Measurements from ENCODE around the gene TJP3.
"Not testable (repeated sequence)": the region's sequence is repeated elsewhere in the genome, so short reads cannot be mapped to it uniquely, and the experiment has no call there.

The TJP3 gene

GRCh38 chr19:3708207-3708931 lies at the start of gene TJP3:
TSS of gene TJP3 (plus strand) at chr19:3708384. CDS start at chr19:3728433, 20,049 bp downstream.
- no peak for DNase-seq

- no peak for DNase-seq
Measured at GRCh38 chr19:3658870-3659745, 49.1 kb upstream of the TJP3 start.

GRCh38 chr19:3659746-3660112 lies 48.5 kb upstream of the TJP3 start:
- DNase-seq = no peak

GRCh38 chr19:3660493-3661219 lies 47.5 kb upstream of the TJP3 start:
- no peak for DNase-seq

- no peak for DNase-seq
Measured at GRCh38 chr19:3661284-3662238, 46.6 kb upstream of the TJP3 start.

GRCh38 chr19:3663838-3664237 lies 44.3 kb upstream of the TJP3 start:
- DNase-seq = peak; percentile 39

GRCh38 chr19:3664879-3665642 lies 43.1 kb upstream of the TJP3 start:
- DNase-seq = no peak

- DNase-seq = no peak
Measured at GRCh38 chr19:3665681-3666544, 42.3 kb upstream of the TJP3 start.

GRCh38 chr19:3666545-3666856 lies 41.7 kb upstream of the TJP3 start:
- not testable (repeated sequence) for DNase-seq

- DNase-seq = no peak
Measured at GRCh38 chr19:3667037-3667638, 41.0 kb upstream of the TJP3 start.

- DNase-seq = no peak
Measured at GRCh38 chr19:3667766-3668165, 40.4 kb upstream of the TJP3 start.

- DNase-seq = peak; percentile 34
Measured at GRCh38 chr19:3668331-3669081, 39.7 kb upstream of the TJP3 start.

- DNase-seq = no peak
Measured at GRCh38 chr19:3669082-3669946, 38.9 kb upstream of the TJP3 start.

GRCh38 chr19:3669947-3670795 lies 38.0 kb upstream of the TJP3 start:
- DNase-seq = peak; percentile 80

GRCh38 chr19:3670796-3671679 lies 37.1 kb upstream of the TJP3 start:
- DNase-seq = peak; percentile 60
